ENCODE data around the gene GRWD1.

GRWD1 gene

DNA sequence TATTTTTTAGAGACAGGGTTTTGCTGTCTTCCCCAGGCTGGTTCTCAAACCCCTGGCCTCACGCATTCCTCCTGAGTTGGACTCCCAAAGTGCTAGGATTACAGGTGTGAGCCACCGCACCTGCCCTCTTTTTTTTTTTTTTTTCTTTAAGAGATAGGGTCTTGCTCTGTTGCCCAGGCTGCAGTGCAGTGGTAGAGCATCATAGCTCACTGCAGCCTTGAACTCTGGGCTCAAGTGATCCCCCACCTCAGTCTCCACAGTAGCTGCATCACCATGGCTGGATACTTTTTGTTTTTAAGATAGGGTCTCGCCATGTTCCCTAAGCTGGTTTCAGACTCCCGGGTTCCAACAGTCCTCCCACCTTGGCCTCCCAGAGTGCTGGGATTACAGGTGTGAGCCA is 11.1 kb downstream of the GRWD1 start:
- DNase-seq (ENCODE audit: low read depth): no peak

DNA sequence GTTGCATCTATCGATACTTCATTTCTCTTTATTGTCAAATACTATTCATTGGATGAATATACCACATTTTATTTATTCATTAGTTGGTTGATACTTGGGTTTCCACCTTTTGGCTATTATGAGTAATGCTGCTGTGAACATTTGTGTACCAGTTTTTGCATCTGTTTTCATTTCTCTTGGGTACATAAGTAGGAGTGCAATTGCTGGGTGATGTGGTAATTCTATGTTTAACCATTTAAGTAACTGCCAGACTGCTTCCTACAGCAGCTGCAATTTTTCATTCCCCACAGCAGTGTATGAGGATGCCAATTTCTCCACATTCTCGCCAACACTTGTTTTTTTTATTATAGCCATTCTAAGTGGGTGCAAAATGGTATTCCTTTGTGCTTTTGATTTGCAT is 12.2 kb downstream of the GRWD1 start:
- peak; percentile 34 for DNase-seq (ENCODE audit: low read depth)

DNA sequence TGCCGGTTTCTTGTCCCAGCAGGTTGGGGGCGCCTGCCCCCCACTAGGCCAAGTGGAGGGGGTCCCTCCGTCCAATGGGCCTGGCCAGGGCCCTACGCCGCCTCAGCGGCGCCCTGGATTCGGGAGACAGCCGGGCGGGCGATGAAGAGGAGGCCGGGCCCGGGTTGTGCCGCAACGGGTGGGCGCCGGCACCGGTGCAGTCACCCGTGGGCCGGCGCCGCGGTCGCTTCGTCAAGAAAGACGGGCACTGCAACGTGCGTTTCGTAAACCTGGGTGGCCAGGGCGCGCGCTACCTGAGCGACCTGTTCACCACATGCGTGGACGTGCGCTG is 15.8 kb downstream of the GRWD1 start:
- DNase-seq (ENCODE audit: low read depth): no peak

DNA sequence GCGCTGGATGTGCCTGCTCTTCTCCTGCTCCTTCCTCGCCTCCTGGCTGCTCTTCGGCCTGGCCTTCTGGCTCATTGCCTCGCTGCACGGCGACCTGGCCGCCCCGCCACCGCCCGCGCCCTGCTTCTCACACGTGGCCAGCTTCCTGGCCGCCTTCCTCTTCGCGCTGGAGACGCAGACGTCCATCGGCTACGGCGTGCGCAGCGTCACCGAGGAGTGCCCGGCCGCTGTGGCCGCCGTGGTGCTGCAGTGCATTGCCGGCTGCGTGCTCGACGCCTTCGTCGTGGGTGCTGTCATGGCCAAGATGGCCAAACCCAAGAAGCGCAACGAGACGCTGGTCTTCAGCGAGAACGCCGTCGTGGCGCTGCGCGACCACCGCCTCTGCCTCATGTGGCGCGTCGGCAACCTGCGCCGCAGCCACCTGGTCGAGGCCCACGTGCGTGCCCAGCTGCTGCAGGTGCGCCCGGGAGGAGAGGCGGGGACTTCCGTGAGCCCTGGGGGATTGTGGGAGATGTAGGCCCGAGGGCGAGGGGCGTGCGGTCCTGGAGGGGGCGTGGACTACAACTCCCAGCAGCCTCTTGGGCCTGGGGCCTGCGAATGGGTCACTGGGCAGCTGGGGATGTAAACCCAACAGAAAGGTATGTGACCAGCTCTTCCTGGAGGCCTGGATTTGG is 16.3 kb downstream of the GRWD1 start:
- no peak for DNase-seq (ENCODE audit: low read depth)

DNA sequence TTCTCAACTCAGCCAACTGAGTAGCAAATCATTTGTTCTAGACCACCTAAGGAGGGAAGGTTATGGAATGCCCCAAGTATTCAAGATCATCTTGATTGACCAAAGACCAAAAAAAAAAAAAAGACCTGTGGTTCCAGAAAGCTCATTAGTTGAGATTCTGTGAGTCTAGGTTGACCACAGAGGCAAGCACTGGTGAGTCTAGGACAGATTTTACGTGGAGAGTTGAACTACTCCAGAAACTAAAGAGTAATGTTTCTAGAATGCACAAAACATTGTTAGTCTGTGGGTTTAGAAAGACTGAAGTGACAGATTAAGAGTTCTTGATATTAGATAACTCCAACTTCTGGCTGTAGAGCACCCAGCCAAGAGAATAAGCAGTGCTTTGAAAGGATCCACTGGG is 19.4 kb downstream of the GRWD1 start:
- DNase-seq (ENCODE audit: low read depth): no peak

DNA sequence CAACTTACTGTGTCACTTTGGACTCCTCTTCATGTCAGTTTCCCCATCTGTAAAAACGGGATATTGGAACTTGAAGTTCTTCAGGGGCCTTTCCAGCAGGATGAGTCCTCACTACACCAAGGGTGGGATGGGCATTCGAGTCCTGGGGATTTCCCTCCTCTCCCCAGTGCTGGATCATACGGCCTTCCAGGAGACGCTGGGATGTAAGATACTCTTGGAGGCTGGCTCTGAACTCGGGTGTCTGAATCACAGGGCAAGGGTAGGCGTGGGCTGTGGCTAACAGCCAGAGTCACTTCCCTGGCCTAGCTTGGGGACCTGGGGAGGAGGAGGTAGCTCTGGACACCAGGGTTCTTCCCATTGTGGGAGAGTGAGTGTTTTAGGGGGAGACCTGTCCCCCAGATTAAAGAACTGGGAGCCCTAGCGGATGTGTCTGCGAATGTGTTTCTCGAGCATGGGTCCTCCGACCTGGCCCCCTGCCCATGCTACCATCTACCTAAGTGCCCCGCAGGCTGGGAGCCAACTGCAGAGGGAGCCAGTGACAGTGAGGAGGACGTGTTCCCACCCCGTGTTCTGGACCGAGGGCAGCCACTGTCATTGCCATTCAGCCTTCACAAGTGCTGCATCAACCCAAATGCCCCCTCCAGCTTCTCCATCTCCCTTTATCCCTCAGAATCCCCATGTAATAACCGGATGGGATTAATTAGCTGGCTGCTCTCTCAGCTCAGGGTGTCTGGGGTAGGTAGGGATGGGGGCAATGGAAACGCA is 21.0 kb downstream of the GRWD1 start:
- peak; percentile 63 for DNase-seq (ENCODE audit: low read depth)

DNA sequence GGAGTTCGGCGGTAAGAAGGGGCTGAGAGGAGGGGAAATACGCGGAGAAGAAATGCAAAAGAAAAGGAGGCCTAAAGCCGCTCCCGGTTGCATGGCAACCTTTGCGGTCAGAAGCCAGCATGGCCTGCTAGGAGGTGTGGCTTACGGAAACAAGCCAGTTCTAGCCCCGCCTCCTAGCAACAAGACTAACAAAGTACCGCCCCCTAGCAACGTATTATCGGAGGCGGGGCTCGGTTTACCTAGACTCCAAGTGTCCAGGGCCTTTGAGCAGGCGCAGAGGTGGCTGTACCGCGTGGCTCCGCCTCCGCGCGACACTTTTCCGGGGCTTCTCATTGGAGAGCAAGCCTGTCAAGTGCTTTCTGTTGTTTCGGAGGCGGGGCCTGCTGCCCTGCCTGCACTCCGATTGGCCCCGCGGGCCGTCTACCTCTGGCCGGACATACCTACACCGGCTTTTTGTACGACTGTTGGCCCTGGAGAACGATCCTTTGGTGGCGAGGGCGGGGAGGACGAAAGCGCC is 23.0 kb downstream of the GRWD1 start:
- peak; percentile 100 for DNase-seq (ENCODE audit: low read depth)

DNA sequence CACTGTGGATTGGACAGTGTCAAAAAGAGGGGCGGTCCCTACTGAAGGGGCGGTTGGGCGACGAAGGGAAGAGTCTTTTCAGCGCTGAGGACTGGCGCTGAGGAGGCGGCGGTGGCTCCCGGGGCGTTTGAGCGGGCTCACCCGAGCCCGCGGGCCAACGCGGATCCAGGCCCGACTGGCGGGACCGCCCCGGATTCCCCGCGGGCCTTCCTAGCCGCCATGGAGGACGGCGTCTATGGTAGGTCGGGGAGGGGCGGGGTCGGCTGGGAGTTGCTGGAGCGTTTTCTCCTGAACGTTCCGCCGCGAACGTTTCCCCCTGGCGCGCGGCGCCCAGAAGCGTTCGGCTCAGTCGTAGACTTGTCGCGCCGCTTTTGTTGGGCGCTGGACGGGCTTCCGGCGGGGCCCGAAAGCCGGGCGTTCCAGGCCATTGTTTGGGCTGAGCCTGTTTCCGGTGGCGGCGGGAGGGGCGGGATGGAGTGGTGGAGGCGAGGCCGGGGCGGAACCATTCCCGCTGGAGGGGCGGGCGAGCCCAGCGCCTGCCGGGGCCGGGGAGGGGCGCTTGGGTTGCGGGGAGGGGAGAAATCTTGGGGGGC is 23.6 kb downstream of the GRWD1 start, which contains the start of gene CYTH2:
Gene CYTH2 (plus strand): TSS at position 81 of the 593 bp plus-strand sequence. CDS start 139 bp downstream, at position 220.
- peak; percentile 86 for DNase-seq (ENCODE audit: low read depth)

DNA sequence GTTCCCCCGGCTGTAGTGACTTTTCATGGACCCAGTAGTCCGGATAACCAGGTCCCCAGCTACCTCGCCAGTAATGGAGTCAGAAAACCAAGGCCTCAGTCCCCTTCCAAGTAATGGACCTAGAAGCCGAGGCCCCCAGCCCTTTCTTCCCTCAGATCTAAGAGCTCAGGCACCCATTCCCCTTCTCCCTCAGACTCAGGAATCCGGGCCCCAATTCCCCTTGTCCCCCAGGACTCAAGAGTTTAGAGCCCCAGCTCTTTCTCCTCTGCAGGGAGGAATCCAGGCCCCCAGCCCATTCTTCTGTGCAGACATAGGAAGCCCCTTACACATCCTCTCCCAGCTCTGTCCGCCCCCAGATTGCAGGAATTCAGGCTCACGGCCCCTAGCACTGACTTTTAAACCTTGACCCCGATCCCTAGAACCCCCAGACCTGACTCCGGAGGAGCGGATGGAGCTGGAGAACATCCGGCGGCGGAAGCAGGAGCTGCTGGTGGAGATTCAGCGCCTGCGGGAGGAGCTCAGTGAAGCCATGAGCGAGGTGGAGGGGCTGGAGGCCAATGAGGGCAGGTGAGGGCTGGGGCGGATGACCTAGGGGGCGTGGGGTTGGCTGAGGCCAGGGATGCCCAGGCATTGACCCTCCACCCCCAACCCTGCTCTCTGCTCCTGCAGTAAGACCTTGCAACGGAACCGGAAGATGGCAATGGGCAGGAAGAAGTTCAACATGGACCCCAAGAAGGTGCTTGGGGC is 24.3 kb downstream of the GRWD1 start:
- no peak for DNase-seq (ENCODE audit: low read depth)

DNA sequence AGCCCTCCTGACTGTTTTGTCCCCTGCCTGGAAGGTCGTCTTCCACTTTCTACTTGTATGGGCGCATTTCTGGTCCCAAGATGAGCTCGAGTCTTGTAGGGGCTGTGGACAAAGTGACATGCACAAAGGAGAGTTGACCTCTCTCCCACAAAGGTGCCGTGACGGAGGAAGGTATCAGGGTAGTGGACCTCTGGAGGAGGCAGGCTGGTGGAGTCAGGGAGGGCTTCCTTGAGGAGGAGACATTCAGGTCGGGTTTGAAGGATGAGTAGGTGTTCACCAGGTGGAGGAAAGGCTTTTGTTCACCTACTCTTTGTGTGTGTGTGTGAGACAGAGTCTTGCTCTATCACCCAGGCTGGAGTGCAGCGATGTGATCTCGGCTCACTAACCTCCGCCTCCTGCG is 25.1 kb downstream of the GRWD1 start:
- no peak for DNase-seq (ENCODE audit: low read depth)

DNA sequence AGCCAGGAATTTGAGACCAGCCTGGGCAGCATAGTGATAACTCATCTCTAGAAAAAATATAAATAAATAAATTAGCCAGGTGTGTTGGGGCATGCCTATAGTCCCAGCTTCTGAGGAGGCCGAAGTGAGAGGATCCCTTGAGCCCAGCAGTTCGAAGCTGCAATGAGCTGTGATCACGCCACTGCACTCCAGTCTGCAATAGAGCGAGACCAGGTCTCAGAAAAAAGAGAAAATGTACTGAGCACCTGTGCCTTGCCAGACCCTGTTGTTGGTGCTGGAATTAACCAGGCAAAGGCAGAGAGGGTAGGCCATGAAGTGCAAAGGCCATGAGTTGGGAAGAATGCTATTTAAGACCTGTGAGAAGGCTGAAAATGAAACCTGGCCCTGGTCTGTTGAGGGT is 26.1 kb downstream of the GRWD1 start:
- no peak for DNase-seq (ENCODE audit: low read depth)

DNA sequence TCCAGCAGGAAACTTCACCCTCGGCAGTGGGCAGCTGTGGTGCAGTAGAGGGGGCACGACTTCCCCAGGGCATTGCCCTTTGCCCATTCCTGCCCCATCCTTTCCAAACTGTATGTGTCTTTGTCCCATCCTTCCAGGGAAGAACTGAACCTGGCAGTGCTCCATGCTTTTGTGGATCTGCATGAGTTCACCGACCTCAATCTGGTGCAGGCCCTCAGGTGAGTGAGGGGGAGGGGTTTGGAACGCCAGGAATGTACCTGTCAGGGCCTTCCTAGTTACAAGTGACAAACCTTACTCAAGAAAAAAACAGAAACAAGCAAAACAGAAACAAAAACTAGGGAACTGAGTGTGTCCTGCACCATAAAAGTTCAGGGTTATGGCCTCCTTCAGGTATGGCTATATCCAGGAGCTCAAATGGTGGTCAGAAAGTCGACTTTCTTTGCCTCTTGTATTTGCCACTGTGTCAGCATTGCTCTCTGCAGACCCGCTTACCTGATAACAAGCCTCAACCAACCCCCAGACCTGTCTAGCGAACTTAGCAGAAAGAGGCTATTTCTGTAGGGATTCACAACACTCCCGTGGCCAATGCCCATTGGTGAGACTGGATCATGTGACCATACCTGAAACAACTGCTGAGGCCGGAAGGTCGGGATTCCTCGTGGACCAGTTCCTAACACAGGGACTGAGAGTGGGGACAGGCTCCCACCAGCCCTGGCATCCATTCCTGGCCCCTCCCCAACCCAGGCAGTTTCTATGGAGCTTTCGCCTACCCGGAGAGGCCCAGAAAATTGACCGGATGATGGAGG is 27.6 kb downstream of the GRWD1 start:
- no peak for DNase-seq (ENCODE audit: low read depth)

DNA sequence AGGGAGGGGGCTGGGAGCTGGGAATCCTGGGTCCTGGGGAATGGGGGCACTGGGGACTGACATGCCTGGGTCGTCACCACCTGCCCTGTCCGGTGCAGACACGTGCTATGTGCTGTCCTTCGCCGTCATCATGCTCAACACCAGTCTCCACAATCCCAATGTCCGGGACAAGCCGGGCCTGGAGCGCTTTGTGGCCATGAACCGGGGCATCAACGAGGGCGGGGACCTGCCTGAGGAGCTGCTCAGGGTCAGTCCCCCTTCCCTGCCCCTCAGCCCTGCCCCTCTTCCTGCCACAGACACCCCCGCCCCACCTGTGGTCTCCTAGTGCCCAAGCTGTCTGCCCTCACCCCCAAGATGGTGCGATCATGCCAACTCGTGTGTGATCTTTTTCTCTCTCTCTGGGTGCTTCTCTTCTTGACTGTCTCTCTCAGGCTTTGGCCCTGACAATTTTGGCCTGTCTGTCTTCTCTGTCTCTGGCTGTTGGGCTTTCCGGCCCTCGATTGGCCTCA is 28.4 kb downstream of the GRWD1 start:
- no peak for DNase-seq (ENCODE audit: low read depth)

DNA sequence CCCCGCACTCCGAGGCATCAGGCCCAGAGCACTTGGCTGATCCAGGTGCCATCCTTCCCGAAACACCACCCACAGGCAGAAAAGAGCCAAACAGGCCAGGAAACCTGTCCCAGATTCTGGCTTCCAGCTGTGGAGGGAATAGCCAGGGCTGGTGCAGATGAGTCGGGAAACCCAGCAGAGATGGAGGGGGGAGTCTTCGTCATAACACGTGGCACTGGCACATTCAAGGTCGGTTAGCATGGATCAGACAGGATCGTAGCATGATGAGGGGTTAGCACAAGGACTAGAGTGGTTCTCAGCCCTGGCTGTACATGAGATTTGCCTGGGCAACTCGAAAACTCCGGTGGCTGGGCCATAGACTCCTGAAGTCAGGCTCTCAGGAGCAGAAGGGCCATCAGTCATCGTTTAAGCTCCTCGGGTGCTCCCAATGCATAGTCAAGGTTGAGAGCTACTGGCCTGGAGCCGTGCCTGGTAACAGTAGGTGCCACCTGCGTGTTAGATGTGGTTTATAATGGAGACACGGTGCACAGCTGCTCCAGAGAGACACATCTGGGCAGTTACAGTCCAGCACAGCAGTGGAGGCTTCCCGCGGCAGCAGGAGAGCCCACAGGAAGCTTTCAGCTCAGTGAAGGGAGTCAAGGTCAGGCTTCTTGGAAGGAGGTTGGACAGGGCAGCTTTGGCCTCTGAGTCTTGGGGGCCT is 29.7 kb downstream of the GRWD1 start:
- no peak for DNase-seq (ENCODE audit: low read depth)

DNA sequence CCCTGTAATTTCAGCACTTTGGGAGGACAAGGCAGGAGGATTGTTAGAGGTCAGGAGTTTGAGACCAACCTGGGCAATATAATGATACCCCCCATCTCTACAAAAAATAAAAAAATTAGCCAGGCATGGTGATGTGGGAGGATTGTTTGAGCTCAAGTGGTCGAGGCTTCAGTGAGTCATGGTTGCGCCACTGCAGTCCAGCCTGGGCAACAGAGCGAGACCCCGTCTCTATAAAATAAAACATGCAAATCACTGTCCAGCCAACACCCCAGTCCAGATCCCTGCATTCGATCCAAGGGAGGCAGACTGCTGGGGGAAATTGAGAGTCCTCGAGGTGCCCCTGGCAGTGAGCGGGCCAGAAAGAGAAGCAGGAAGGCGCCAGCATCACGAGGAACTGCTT is 30.4 kb downstream of the GRWD1 start:
- no peak for DNase-seq (ENCODE audit: low read depth)

DNA sequence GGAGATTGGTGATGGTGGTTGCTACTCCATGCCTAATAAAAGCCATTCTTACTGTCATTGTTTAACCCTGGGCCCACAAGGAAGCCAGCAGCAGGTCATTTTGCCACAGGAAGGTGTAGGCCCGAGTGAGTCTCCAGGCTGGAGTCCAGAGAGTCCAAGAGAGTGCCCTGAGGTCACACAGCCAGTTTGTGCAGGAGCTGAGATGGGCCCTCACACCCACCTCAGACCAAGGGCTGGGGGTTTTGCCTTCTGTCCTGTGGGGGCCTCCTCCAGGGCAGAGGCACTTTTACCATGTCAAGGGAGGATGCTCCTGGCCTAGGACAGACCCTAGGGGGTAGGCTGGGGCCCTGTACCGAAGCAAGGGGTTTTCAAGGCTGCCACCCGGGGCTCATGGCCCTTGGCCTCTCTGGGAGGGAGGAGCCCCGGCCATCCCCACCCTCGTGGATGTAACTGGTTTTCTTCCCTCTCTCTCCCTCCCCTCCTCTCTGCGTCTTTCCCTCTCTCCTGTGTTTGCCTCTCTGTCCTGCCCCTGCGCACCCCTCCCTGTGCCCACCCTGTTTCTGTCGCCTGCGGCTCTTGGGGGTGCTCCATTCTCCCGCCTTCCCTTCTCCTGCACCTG is 31.4 kb downstream of the GRWD1 start:
- DNase-seq (ENCODE audit: low read depth): no peak

DNA sequence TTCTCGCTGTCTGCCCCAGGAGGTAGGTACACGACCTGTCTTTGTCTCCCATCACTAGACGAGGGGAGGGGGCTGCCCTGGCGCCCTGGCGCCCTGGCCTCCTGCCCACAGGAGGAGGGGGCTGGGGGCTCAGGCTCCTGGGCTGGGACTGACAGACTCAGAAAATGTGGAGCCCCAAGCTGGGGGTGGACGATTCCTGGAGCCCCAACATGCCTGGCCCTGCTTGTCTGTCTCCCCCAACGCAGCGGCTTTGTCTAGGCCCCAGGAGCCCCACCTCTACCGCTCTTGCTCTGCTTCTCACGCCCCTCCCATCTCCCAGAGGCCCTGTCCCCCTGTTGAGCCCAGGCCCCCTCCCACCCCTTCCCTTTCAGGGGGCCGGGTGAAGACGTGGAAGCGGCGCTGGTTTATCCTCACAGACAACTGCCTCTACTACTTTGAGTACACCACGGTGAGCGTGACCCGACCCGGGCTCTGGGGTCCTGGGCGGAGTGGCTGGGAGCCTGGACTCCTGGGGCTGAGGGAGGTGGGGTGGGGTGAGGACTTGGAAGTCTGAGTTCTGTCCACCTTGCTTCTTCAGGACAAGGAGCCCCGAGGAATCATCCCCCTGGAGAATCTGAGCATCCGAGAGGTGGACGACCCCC is 32.0 kb downstream of the GRWD1 start:
- DNase-seq (ENCODE audit: low read depth): no peak

DNA sequence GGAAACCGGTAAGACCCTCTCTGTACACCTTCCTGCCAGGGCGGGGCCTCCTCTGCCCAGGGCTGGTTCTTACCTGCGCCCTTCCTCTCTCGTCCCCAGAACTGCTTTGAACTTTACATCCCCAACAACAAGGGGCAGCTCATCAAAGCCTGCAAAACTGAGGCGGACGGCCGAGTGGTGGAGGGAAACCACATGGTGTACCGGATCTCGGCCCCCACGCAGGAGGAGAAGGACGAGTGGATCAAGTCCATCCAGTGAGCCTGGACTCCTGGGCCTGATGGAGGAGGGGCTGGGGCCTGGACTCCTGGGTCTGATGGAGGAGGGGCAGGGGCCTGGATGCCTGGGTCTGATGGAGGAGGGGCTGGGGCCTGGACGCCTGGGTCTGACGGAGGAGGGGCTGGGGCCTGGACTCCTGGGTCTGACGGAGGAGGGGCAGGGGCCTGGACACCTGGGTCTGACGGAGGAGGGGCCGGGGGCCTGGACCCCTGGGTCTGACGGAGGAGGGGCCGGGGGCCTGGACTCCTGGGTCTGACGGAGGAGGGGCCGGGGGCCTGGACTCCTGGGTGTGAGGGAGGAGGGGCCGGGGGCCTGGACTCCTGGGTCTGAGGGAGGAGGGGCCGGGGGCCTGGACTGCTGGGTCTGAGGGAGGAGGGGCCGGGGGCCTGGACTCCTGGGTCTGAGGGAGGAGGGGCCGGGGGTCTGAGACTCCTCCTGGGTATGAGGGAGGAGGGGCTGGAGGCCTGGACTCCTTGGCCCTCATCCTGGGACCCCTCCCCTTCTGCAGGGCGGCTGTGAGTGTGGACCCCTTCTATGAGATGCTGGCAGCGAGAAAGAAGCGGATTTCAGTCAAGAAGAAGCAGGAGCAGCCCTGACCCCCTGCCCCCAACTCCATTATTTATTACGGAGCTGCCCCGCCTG is 32.8 kb downstream of the GRWD1 start:
- no peak for DNase-seq (ENCODE audit: low read depth)

DNA sequence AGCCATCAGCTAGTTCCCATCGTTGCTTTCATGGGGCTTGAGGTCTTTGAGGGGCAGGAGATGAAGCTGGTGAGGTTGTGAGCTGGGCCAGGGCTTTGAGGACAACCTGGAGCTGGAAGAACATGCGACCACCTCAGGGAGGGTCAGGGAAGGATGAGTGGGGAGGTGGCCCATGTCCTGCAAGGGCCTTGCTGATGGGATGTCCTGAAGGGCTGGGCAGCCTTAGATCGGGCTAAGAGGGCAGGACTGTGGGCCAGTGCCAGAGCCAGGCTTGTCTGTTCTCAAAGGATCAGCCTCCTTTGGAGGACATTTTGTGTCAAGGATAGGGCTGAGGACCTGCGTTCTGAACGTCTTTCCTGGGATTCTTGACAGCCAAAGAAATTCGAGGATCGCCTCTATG is 33.9 kb downstream of the GRWD1 start:
- DNase-seq (ENCODE audit: low read depth): no peak

Data from iris pigment epithelial cell (primary cell).